ENCODE results near the gene HIPK2. TPM values are rescaled to one million over a fixed set of nuclear protein-coding genes. Genes with fewer than 3 reads are reported as not detected.

The HIPK2 gene
- polyA plus RNA-seq, 2 of the 4 experiments (the other 2 are of a cell fraction) = 11.3 to 12.1 TPM

DNA sequence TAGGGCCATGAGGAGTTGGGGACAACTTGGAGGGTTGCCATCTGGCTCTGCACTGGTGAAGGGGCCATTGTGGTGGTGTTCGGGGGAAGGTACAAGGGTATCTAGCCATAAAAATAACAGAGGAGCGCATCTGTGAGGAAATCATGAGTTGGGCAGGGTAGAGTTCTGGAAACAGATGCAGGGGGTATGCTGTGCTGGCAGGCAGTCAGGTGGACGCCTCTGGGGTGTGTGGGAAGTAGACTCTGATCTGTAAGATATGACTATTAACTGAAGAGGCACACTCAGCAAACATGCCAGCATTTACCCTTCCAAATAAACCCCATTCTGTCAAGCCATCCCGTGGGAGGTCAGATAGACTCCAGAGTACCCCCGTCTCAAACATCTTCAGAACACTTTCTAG, 174.5 kb downstream of the HIPK2 start:
- no peak for FAIRE-seq
- no peak for DNase-seq (ENCODE audit: low read depth in 1 of 2, low spot score in 1 of 2)
- ChIA-PET CTCF (interaction anchor here (1.6 to 5.7 kb wide), 10 partner anchors 12 to 403 kb away, joined by 4 to 76 read pairs (median 10); no protein-coding TSS in a partner anchor), POLR2A (no interaction called here)
- WGBS (ENCODE audit: missing lambda C conversion rate) = 78% methylated on average over 5 of the region's 5 CpGs
- H3K27ac ChIP-seq = no peak overlapping the region
- ATAC-seq = no peak
- H3K4me3 ChIP-seq = no peak overlapping the region
- H3K9me3 ChIP-seq = 0 out of 3 replicates have a peak, but pooled peaks cover 3% of the 10 kb centered on the region
- no peak for TF ChIP-seq NR3C1 (IDR thresholded peaks at IDR 0.05)
- no peak for TF ChIP-seq ESRRA (IDR thresholded peaks at IDR 0.05; ENCODE audit: borderline replicate concordance, low read length)
- TF ChIP-seq POLR2AphosphoS2 (conservative IDR thresholded peaks at IDR 0.05; ENCODE audit: low read length) = no peak
- TF ChIP-seq, protein P1, sequence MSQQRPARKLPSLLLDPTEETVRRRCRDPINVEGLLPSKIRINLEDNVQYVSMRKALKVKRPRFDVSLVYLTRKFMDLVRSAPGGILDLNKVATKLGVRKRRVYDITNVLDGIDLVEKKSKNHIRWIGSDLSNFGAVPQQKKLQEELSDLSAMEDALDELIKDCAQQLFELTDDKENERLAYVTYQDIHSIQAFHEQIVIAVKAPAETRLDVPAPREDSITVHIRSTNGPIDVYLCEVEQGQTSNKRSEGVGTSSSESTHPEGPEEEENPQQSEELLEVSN (IDR thresholded peaks at IDR 0.05; ENCODE audit: borderline replicate concordance, low read depth) = no peak
- no peak for TF ChIP-seq CHD4 (IDR thresholded peaks at IDR 0.05; ENCODE audit: borderline replicate concordance)
- TF ChIP-seq KDM1A (IDR thresholded peaks at IDR 0.05; ENCODE audit: low read depth) = no peak
- no peak for TF ChIP-seq EHMT2 (IDR thresholded peaks at IDR 0.05; ENCODE audit: low read depth)
- H3K4me2 ChIP-seq = no peak overlapping the region
- no peaks in the 10 kb centered on the region for H3K4me1 ChIP-seq

DNA sequence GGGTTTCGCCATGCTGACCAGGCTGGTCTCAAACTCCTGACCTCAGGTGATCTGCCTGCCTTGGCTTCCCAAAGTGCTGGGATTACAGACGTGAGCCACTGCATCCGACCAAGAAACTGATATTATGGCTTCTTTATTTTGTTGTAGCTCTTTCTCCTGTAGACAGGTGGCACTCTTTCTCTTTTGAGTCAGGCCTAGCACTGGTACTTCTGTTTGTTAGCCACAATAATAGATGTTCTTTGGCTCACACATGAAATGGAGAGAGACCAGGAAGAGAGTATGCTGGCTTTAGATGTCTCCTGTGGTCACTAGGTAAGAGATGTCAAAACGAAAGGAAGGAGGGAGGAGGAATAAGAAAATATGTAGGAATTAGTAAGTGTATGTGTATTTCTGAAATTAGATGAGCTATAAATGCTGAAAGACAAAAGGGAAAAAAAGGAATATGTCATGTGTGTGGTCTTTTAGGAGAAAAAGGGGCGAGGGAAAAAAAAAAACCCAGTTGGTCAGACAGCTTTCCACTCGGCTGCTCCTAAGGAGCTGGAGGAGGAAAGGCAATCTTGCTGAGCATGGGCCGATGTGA, 175.6 kb downstream of the HIPK2 start:
- no peak overlapping the region for H3K4me2 ChIP-seq
- H3K4me1 ChIP-seq = no peaks in the 10 kb centered on the region
- DNase-seq (ENCODE audit: low read depth in 1 of 2, low spot score in 1 of 2) = peak; percentile 45 to 56
- TF ChIP-seq EHMT2 (IDR thresholded peaks at IDR 0.05; ENCODE audit: low read depth) (no peak), HOXB5 (CRISPR knock-in tag; IDR thresholded peaks at IDR 0.05) (no peak), NPAS2 (CRISPR knock-in tag; IDR thresholded peaks at IDR 0.05; ENCODE audit: borderline replicate concordance) (no peak), KDM5A (IDR thresholded peaks at IDR 0.05) (no peak), JUNB (IDR thresholded peaks at IDR 0.05) (no peak), RAD21 (conservative IDR thresholded peaks at IDR 0.05 in 1 of 2, IDR thresholded peaks at IDR 0.05 in 1 of 2) (peak; percentile 59 to 68; a peak in 4 of 5 replicates), MAFK (IDR thresholded peaks at IDR 0.05; ENCODE audit: partially characterized antibody) (no peak), CEBPB (IDR thresholded peaks at IDR 0.05) (no peak), POLR2AphosphoS2 (conservative IDR thresholded peaks at IDR 0.05; ENCODE audit: low read length) (no peak), ZC3H11A (IDR thresholded peaks at IDR 0.05) (no peak), FOSB (CRISPR knock-in tag; IDR thresholded peaks at IDR 0.05) (no peak), MYC (IDR thresholded peaks at IDR 0.05; ENCODE audit: borderline replicate concordance, low read length) (no peak), CHD2 (IDR thresholded peaks at IDR 0.05; ENCODE audit: low read length, partially characterized antibody) (no peak), RFX5 (IDR thresholded peaks at IDR 0.05) (no peak), SMC3 (IDR thresholded peaks at IDR 0.05) (peak; percentile 54; the same call in 2 of the 3 replicates), TP53 (CRISPR knock-in tag; IDR thresholded peaks at IDR 0.05) (no peak), NR3C1 (IDR thresholded peaks at IDR 0.05) (no peak), POLR2A (IDR thresholded peaks at IDR 0.05; ENCODE audit: low read length) (no peak), RNF2 (IDR thresholded peaks at IDR 0.05; ENCODE audit: borderline replicate concordance, low read depth) (no peak), ZFP36 (IDR thresholded peaks at IDR 0.05; ENCODE audit: borderline replicate concordance, partially characterized antibody) (no peak), BHLHE40 (IDR thresholded peaks at IDR 0.05; ENCODE audit: low read depth, low read length) (no peak), CBX2 (IDR thresholded peaks at IDR 0.05; ENCODE audit: borderline replicate concordance, low read depth) (no peak)
- TF ChIP-seq, protein P1 (IDR thresholded peaks at IDR 0.05; ENCODE audit: borderline replicate concordance, low read depth) = no peak
- TF ChIP-seq, protein P2, sequence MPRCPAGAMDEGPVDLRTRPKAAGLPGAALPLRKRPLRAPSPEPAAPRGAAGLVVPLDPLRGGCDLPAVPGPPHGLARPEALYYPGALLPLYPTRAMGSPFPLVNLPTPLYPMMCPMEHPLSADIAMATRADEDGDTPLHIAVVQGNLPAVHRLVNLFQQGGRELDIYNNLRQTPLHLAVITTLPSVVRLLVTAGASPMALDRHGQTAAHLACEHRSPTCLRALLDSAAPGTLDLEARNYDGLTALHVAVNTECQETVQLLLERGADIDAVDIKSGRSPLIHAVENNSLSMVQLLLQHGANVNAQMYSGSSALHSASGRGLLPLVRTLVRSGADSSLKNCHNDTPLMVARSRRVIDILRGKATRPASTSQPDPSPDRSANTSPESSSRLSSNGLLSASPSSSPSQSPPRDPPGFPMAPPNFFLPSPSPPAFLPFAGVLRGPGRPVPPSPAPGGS (IDR thresholded peaks at IDR 0.05) = no peak
- TF ChIP-seq, protein P3, sequence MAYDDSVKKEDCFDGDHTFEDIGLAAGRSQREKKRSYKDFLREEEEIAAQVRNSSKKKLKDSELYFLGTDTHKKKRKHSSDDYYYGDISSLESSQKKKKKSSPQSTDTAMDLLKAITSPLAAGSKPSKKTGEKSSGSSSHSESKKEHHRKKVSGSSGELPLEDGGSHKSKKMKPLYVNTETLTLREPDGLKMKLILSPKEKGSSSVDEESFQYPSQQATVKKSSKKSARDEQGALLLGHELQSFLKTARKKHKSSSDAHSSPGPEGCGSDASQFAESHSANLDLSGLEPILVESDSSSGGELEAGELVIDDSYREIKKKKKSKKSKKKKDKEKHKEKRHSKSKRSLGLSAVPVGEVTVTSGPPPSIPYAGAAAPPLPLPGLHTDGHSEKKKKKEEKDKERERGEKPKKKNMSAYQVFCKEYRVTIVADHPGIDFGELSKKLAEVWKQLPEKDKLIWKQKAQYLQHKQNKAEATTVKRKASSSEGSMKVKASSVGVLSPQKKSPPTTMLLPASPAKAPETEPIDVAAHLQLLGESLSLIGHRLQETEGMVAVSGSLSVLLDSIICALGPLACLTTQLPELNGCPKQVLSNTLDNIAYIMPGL (CRISPR knock-in tag; IDR thresholded peaks at IDR 0.05; ENCODE audit: borderline replicate concordance) = no peak
- TF ChIP-seq, protein P4, sequence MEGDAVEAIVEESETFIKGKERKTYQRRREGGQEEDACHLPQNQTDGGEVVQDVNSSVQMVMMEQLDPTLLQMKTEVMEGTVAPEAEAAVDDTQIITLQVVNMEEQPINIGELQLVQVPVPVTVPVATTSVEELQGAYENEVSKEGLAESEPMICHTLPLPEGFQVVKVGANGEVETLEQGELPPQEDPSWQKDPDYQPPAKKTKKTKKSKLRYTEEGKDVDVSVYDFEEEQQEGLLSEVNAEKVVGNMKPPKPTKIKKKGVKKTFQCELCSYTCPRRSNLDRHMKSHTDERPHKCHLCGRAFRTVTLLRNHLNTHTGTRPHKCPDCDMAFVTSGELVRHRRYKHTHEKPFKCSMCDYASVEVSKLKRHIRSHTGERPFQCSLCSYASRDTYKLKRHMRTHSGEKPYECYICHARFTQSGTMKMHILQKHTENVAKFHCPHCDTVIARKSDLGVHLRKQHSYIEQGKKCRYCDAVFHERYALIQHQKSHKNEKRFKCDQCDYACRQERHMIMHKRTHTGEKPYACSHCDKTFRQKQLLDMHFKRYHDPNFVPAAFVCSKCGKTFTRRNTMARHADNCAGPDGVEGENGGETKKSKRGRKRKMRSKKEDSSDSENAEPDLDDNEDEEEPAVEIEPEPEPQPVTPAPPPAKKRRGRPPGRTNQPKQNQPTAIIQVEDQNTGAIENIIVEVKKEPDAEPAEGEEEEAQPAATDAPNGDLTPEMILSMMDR (IDR thresholded peaks at IDR 0.05) = peak; percentile 69
- FAIRE-seq = peak; percentile 7
- ATAC-seq = peak; percentile 86 to 94; a peak in 5 of 6 replicates
- H3K27ac ChIP-seq = no peak overlapping the region
- CTCF ChIA-PET = interaction anchor here (0.6 to 5.7 kb wide), 46 partner anchors 9 to 1537 kb away, joined by 3 to 76 read pairs (median 4); no protein-coding TSS in a partner anchor
- no peaks in the 10 kb centered on the region for H3K9me3 ChIP-seq
- POLR2A ChIA-PET = no interaction called here
- no peak overlapping the region for H3K4me3 ChIP-seq
- WGBS (ENCODE audit: missing lambda C conversion rate) = 49% methylated on average over 7 of the region's 7 CpGs

Measured in A549 (cell line).